Measurements from ENCODE around the gene CHID1.

DNA sequence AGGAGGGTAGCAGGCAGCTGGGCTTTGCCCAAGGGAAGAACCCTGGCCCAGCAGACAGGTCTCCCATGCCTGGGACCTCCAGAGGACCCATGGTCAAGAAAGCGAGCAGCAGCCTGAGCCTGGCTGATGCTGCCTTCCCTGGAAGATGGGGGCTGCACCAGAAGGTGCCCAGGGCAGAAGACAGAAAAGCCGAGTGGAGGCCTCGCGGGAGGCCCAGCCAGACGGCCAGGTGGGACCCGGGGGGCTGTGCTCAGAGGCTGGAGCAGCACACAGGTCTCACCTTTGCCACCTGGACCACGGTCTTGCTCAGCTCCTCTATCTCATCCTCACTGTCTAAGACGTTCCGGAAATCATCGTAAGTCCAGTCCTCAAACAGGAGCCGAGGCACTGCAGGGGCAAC lies 10.9 kb downstream of the CHID1 start:
- TF ChIP-seq EZH2 (IDR thresholded peaks at IDR 0.05; ENCODE audit: insufficient read depth, poor library complexity, severe bottlenecking) (no peak), EZH2phosphoT487 (IDR thresholded peaks at IDR 0.05; ENCODE audit: insufficient read depth, low read depth) (no peak)
